Endothelial cell of umbilical vein (primary cell): ENCODE measurements around the gene HMCES. TPM values are rescaled to one million over a fixed set of nuclear protein-coding genes. Genes with fewer than 3 reads are reported as not detected.

Source experiments
- BruUV-seq: library from RNA; stranded (reverse); fragments of 400-500 nt; replicated peaks from 2 replicates; lab custom pipeline; 2021; lab: Mats Ljungman, UMichigan
- CTCF ChIA-PET: fragments of 300-600, 350-600 bp; sonication (Branson Sonifier 250); formaldehyde crosslinking; loops from one replicate; lab custom pipeline; 2021; ENCODE audit warnings: antibody characterized with exemption, inconsistent platforms; lab: Charles Lee
- POLR2A ChIA-PET: fragments of 300-600, 350-600 bp; sonication (Branson Sonifier 250); formaldehyde crosslinking; loops from one replicate; lab custom pipeline; 2021; ENCODE audit warnings: antibody characterized with exemption, inconsistent platforms; lab: Charles Lee
- DNase-seq: peaks from one replicate; pipeline ENCODE4 v3.0.0-alpha.2; 2011; ENCODE audit warnings: low read depth, low spot score
- FAIRE-seq: peaks from 2 replicates; lab custom pipeline; 2011; peaks lifted over from hg19 to GRCh38; lab: Jason Lieb, UNC
- H2AFZ ChIP-seq: 2 replicates; pipeline ENCODE4 v1.6.0; 2012; ENCODE audit warnings: low read depth, low read length, control low read depth, inconsistent platforms
- H3K27ac ChIP-seq: 2 replicates; pipeline ENCODE4 v1.5.1; 2011; ENCODE audit warnings: low read depth, mild to moderate bottlenecking, control low read depth, low read length, moderate library complexity; ENCODE audit not compliant: insufficient read depth
- H3K27me3 ChIP-seq, 2 experiments: 2 replicates each; pipeline versions ENCODE4 v1.6.0 to v1.6.1; 2011; ENCODE audit warnings: low read length in 2 of 2, mixed read lengths in 1 of 2; ENCODE audit not compliant: control insufficient read depth in 2 of 2, insufficient read depth in 2 of 2
- H3K36me3 ChIP-seq, 2 experiments: 2 replicates in 1 of 2; 3 replicates in 1 of 2; pipeline ENCODE4 v1.5.1; 2011; ENCODE audit warnings: low read length in 2 of 2, mild to moderate bottlenecking in 1 of 2, moderate library complexity in 1 of 2; ENCODE audit not compliant: control insufficient read depth in 2 of 2, insufficient read depth in 2 of 2; ENCODE audit errors: extremely low read depth in 1 of 2
- H3K4me1 ChIP-seq: 3 replicates; pipeline ENCODE4 v1.5.1; 2011; ENCODE audit warnings: mild to moderate bottlenecking, low read length; ENCODE audit not compliant: control insufficient read depth, insufficient read depth; ENCODE audit errors: extremely low read depth
- H3K4me2 ChIP-seq: 2 replicates; pipeline ENCODE4 v1.6.1; 2011; ENCODE audit warnings: low read length, control low read depth, mixed read lengths; ENCODE audit not compliant: insufficient read depth
- H3K4me3 ChIP-seq, 3 experiments: fragments of 200-600 bp in 1 of 3; sonication (generic), shearing (Covaris generic) in 1 of 3; replicated peaks in 1 of 3; 2 replicates each; pipeline ENCODE4 v1.5.1; 2011 to 2016; ENCODE audit warnings: control low read depth in 3 of 3, low read length in 3 of 3, mild to moderate bottlenecking in 2 of 3, inconsistent platforms in 1 of 3, low read depth in 1 of 3, moderate library complexity in 1 of 3; ENCODE audit not compliant: insufficient read depth in 1 of 3
- H3K79me2 ChIP-seq: 2 replicates; pipeline ENCODE4 v1.6.0; 2012; ENCODE audit warnings: low read length, inconsistent platforms; ENCODE audit not compliant: control insufficient read depth, insufficient read depth
- H3K9ac ChIP-seq: replicated peaks from 2 replicates; pipeline ENCODE3; 2011; ENCODE audit warnings: low read length, control low read depth; ENCODE audit not compliant: insufficient read depth; ENCODE audit errors: extremely low read depth
- H3K9me1 ChIP-seq: replicated peaks from 3 replicates; pipeline ENCODE4 v1.6.0; 2011; ENCODE audit warnings: mild to moderate bottlenecking, low read length; ENCODE audit not compliant: control insufficient read depth, insufficient read depth; ENCODE audit errors: extremely low read depth
- H3K9me3 ChIP-seq: replicated peaks from 2 replicates; pipeline ENCODE4 v1.5.1; 2012; ENCODE audit warnings: low read length, inconsistent platforms; ENCODE audit not compliant: control insufficient read depth, insufficient read depth
- H4K20me1 ChIP-seq: replicated peaks from 2 replicates; pipeline ENCODE3; 2011; ENCODE audit warnings: mild to moderate bottlenecking, low read length; ENCODE audit not compliant: control insufficient read depth, insufficient read depth; ENCODE audit errors: extremely low read depth
- EZH2 ChIP-seq: IDR thresholded peaks from 2 replicates; pipeline ENCODE4 v1.6.1; 2012; ENCODE audit warnings: borderline replicate concordance, low read depth, mild to moderate bottlenecking, moderate library complexity, low read length, inconsistent platforms; ENCODE audit not compliant: severe bottlenecking
- FOS ChIP-seq: IDR thresholded peaks from 2 replicates; pipeline ENCODE4 v1.6.1; 2011; ENCODE audit warnings: mild to moderate bottlenecking, low read length, moderate library complexity, borderline replicate concordance; ENCODE audit not compliant: insufficient read depth
- JUN ChIP-seq: IDR thresholded peaks from 2 replicates; pipeline ENCODE4 v1.6.1; 2011; ENCODE audit warnings: borderline replicate concordance, low read depth; ENCODE audit not compliant: insufficient read length, insufficient read depth
- MYC ChIP-seq: IDR thresholded peaks from one replicate; pipeline ENCODE4 v1.6.1; 2011; ENCODE audit warnings: mild to moderate bottlenecking, low read depth, low read length
- POLR2A ChIP-seq: IDR thresholded peaks from 2 replicates; pipeline ENCODE4 v1.6.1; 2012; ENCODE audit warnings: low read depth, mild to moderate bottlenecking, control low read depth, low read length
- POLR2AphosphoS5 ChIP-seq: IDR thresholded peaks from 2 replicates; pipeline ENCODE4 v1.6.1; 2012; ENCODE audit warnings: low read depth, mild to moderate bottlenecking, control low read depth, low read length, moderate library complexity; ENCODE audit not compliant: insufficient read depth
- dilution Hi-C: fragments of 300-500 bp; cut with MboI; formaldehyde crosslinking; loops from one replicate; pipeline ENCODE4 v1.15.0; 2019; ENCODE audit warnings: low sequenced_read_pairs; ENCODE audit not compliant: extremely low pct_ligation_motif_present
- intact Hi-C: fragments of 100-400 bp; cut with micrococcal nuclease; formaldehyde crosslinking; loops from one replicate; pipeline ENCODE4 v1.10.0; 2022
- polyA plus RNA-seq, 4 experiments: library from polyadenylated mRNA; depleted of rRNA in 3 of 4; stranded (reverse) in 3 of 4; unstranded in 1 of 4; fragments of >200 nt; gene quantifications; 2 replicates each; pipeline versions ENCODE4 v1.2.1 to v1.2.3, GENCODE V29; 2011 to 2012; ENCODE audit warnings: missing spikeins in 1 of 4
- total RNA-seq: library from RNA; stranded (reverse); gene quantifications from 2 replicates; pipeline ENCODE4 v1.2.3, GENCODE V29; 2021
- TF ChIP-seq, protein P1 (sequence below): IDR thresholded peaks from 2 replicates; pipeline ENCODE4 v1.6.1; 2011; ENCODE audit not compliant: insufficient read depth, insufficient read length
- TF ChIP-seq, protein P2 (sequence below), 2 donors: IDR thresholded peaks; 1 replicate in 1 of 2; 2 replicates in 1 of 2; pipeline ENCODE4 v1.5.1; 2011; ENCODE audit warnings: low read length in 2 of 2, mild to moderate bottlenecking in 2 of 2, moderate library complexity in 2 of 2, control low read depth in 1 of 2, inconsistent platforms in 1 of 2, low read depth in 1 of 2; ENCODE audit not compliant: insufficient read depth in 1 of 2; ENCODE audit errors: extremely low read depth in 1 of 2

Gene HMCES
- total and polyA plus RNA-seq, 2 donors (not counting 3 experiments of a cell fraction or from before 2014, with no cell fraction given): 30.6 to 40.8 TPM

DNA sequence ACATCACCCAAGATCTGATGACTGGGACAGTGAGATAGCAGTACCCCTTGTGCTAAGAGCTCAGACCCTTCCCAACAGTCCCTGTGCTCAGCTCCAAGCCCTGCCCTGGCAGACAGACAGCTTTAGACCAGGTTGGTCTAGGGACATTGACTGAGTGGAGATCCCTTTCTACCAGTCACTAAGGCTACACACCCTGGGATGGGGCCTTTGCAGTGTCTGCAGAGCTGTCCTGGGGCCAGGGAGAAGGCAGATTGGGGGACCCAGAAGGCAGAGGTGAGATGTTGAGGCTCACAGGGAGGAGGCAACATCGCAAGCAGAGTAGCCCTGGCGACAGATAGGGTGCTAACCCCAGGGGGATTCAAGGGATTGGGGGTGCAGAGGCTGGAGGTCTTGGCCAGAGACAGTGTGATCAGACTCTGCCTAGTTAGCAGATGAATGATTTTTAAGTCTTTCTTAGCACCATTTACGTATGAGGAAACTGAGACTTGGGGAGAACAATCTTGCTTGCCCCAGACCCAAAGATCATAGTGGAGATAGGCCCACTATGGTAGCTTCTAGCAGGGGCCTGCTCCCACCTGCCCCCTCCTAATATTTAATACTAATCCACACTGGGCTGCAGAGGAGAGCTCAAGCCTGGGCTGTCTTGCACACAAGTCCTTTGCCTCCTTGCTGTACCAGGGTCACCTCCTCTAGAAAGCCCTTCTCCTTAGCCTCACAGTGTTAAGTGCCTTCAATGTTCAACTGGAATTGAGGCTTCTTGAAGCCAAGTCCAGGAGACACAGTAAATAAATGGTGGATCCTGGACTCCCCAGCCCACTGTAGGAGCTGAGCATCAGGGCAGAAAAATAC is 32.6 kb downstream of the HMCES start:
- DNase-seq (no peak), FAIRE-seq (no peak)
- TF ChIP-seq, protein P1, sequence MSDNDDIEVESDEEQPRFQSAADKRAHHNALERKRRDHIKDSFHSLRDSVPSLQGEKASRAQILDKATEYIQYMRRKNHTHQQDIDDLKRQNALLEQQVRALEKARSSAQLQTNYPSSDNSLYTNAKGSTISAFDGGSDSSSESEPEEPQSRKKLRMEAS: no peak
- TF ChIP-seq, protein P2, sequence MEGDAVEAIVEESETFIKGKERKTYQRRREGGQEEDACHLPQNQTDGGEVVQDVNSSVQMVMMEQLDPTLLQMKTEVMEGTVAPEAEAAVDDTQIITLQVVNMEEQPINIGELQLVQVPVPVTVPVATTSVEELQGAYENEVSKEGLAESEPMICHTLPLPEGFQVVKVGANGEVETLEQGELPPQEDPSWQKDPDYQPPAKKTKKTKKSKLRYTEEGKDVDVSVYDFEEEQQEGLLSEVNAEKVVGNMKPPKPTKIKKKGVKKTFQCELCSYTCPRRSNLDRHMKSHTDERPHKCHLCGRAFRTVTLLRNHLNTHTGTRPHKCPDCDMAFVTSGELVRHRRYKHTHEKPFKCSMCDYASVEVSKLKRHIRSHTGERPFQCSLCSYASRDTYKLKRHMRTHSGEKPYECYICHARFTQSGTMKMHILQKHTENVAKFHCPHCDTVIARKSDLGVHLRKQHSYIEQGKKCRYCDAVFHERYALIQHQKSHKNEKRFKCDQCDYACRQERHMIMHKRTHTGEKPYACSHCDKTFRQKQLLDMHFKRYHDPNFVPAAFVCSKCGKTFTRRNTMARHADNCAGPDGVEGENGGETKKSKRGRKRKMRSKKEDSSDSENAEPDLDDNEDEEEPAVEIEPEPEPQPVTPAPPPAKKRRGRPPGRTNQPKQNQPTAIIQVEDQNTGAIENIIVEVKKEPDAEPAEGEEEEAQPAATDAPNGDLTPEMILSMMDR (IDR thresholded peaks at IDR 0.05; ENCODE audit: extremely low read depth in 1 of 2, insufficient read depth in 1 of 2, low read depth in 1 of 2, low read length in 2 of 2): no peak
- TF ChIP-seq POLR2A (no peak), MYC (no peak), POLR2AphosphoS5 (no peak), FOS (no peak), EZH2 (no peak), JUN (no peak)
- CTCF ChIA-PET: no interaction called here
- H3K36me3 ChIP-seq: no peaks in the 10 kb centered on the region
- H3K9me1 ChIP-seq: no peaks in the 10 kb centered on the region
- POLR2A ChIA-PET: no interaction called here
- H2AFZ ChIP-seq: no peak overlapping the region
- H3K9me3 ChIP-seq: no peaks in the 10 kb centered on the region
- H3K27ac ChIP-seq: no peak overlapping the region
- no peak overlapping the region for H3K9ac ChIP-seq
- BruUV-seq: no TSS peak
- H3K27me3 ChIP-seq: no peaks in the 10 kb centered on the region
- H3K4me3 ChIP-seq: no peak overlapping the region
- peaks cover 2% of the 10 kb centered on the region for H3K79me2 ChIP-seq
- no peak overlapping the region for H3K4me2 ChIP-seq
- peaks cover under 1% of the 10 kb centered on the region for H3K4me1 ChIP-seq
- dilution Hi-C loops: no loop called here
- intact Hi-C loops: no loop called here
- H4K20me1 ChIP-seq: no peaks in the 10 kb centered on the region
